Stimulated activated CD4-positive, alpha-beta T cell treated with anti-CD3 and anti-CD28 coated beads, Interleukin-15, amount 100 ng/mL, for 48 hours (primary cell): ENCODE measurements around the gene CWC22.
"Not testable (repeated sequence)": the region's sequence is repeated elsewhere in the genome, so short reads cannot be mapped to it uniquely, and the experiment has no call there.

Experiments
- DNase-seq, 2 donors: peaks; one replicate each; pipeline ENCODE4 v3.0.0-alpha.2; 2020; ENCODE audit warnings: low read depth in 2 of 2

Gene CWC22

DNA sequence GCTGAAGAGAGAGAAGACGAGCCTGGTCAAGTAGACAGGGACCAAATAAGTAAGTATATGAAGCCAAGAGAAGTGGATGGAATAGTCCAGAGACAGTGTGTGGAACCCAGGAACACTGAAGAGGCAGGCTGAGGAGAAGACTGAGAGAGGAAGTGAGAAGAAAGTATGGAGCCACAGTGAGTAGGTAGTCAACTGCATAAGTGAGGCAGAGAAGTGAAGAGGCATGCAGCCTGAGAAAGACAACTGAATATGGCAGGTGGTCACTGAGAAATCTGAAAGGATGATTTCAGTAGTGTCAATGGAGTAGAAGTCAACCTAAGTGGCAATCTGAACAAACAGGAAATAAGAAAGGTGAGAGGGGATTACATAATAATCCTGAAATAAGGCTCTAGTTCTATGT is 55.4 kb downstream of the CWC22 start:
- DNase-seq, result no peak

DNA sequence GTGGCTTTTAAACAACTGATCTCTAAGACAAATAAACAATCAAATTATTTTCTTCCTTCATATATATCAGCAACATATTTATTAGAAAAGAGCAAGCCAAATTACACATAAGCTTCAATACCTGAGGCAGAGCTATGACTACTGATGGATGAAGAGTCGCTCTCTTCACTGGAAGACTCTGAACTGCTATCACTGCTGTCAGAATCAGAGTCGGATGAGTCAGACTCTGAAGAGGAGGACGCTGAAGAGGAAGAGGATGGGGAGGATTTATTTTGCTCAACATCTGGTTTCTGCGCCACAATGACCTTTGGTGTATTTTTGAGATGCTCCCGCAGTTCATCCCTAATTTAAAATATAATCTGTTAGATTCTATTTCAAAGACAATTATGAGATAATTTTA is 56.7 kb downstream of the CWC22 start:
- no peak for DNase-seq

- DNase-seq, result no peak
Observed at GRCh38 chr2:179949438-179949837, 57.7 kb downstream of the CWC22 start.

DNA sequence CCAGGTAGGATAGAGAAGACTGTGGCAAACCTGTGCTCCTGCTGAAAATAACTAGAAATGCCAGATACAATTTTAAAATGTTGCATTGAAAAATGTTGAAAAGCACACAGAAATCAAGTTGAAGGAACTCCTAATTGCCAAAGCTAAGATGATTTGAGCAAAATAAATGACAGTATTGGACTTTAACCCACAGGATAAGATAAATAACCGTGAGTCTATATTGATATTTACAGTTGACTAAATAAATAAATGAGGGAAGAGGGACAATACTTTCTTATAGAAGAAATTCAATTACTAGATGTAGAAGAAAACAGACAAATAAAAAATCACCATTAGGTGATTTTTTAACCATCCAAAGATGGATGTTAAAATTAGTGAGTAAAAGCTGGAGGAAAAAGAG is 59.0 kb downstream of the CWC22 start:
- DNase-seq, result no peak

- no peak for DNase-seq
Observed at GRCh38 chr2:179946810-179947615, 60.1 kb downstream of the CWC22 start.

GRCh38 chr2:179946346-179946745 is 60.8 kb downstream of the CWC22 start:
- DNase-seq, result no peak

DNA sequence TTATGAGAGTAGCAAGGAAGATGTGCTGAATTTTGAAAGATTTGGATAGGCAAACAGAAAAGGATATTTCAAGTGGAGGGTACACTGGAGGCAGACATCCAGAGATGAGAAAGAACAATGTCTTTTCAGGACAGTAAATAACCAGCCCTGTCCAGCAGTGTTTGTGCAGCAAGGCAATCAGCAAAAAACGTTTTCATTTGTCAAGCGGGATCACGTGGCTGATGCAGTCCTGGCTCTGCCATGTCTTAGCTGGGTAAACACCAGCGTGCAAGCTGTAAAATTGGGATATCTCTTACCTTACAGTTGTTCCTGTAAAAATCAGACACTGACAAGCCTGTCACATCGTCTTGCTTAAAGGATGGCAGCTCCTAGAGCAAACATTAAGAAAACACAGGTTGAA is 67.8 kb downstream of the CWC22 start:
- no peak for DNase-seq

- DNase-seq, result no peak
Observed at GRCh38 chr2:179938026-179938425, 69.1 kb downstream of the CWC22 start.

DNA sequence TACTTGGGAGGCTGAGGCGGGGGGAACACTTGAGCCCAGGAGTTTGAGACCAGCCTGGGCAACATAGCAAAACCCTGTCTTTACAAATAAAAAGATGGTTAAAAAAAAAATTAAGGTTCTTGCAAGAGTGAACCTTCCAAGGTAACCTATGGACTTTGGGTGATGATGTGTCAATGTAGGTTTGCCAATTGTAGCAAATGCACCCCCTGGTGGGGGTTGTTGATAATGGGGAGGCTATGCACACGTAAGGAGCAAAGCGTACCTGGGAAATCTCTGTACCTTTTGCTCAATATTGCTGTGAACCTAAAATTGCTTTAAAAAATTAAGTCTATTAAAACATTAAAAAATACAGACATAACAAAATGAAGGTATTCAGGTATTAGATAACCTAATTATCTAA is 70.4 kb downstream of the CWC22 start:
- peak in 1 of 2 donors; percentile 14 for DNase-seq

GRCh38 chr2:179936141-179936540 is 71.0 kb downstream of the CWC22 start:
- no peak for DNase-seq

GRCh38 chr2:179932786-179933185 is 74.3 kb downstream of the CWC22 start:
- DNase-seq, result no peak

- DNase-seq, result no peak
Observed at GRCh38 chr2:179931502-179931901, 75.6 kb downstream of the CWC22 start.

DNA sequence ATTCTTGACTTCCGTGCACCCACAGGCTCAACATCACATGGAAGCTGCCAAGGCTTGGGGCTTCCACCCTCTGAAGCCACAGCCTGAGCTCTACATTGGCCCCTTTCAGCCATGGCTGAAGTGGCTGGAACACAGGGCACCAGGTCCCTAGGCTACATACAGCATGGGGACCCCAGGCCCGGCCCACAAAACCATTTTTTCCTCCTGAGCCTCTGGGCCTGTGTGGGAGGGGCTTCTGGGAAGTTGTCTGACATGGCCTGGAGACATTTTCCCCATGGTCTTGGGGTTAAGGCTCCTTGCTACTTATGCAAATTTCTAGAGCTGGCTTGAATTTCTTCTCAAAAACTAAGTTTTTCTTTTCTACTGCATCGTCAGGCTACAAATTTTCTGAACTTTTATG is 77.1 kb downstream of the CWC22 start:
- not testable (repeated sequence) for DNase-seq

GRCh38 chr2:179927041-179927440 is 80.1 kb downstream of the CWC22 start:
- DNase-seq, result no peak

GRCh38 chr2:179925713-179926112 is 81.4 kb downstream of the CWC22 start:
- no peak for DNase-seq

DNA sequence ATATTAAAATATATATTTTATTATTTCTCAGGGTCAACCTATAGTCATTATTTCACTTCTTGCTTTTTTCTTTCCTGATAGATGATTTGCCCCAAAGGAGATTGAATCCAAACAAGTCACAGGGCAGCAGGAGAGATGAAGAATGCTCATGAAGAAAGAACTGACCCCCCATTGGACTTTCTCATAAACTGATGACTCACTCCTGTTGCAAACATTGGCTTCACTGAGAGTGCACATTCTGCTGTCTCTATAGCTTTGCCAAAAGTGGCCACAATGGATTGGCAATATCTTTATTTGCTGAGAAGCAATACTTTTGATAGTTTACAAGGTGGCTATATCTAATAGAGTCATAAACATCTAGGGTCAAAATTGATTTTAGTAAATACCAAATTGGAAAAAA is 89.8 kb downstream of the CWC22 start:
- DNase-seq, result no peak

GRCh38 chr2:179915395-179915992 is 91.6 kb downstream of the CWC22 start:
- no peak for DNase-seq

- no peak for DNase-seq
Observed at GRCh38 chr2:179913809-179914208, 93.3 kb downstream of the CWC22 start.

GRCh38 chr2:179911569-179911968 is 95.5 kb downstream of the CWC22 start:
- no peak for DNase-seq

DNA sequence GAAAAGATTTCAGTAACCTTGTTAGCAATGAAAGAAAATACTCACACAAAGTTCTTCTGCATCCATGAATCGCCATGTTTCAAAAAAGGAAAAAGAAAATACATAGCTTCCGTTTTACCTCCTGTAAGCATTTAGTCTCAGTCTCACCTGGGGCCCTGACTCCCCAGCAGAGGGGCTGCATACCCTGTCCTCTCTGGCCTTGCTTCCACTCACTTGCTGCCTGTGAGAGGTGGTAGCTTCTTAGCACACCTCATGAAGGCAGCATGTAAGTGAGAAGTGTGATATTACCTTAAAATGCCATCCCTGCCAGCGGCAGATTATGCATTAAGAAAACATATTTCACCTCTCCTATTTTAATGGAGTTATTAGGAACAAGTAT is 96.4 kb downstream of the CWC22 start:
- no peak for DNase-seq

DNA sequence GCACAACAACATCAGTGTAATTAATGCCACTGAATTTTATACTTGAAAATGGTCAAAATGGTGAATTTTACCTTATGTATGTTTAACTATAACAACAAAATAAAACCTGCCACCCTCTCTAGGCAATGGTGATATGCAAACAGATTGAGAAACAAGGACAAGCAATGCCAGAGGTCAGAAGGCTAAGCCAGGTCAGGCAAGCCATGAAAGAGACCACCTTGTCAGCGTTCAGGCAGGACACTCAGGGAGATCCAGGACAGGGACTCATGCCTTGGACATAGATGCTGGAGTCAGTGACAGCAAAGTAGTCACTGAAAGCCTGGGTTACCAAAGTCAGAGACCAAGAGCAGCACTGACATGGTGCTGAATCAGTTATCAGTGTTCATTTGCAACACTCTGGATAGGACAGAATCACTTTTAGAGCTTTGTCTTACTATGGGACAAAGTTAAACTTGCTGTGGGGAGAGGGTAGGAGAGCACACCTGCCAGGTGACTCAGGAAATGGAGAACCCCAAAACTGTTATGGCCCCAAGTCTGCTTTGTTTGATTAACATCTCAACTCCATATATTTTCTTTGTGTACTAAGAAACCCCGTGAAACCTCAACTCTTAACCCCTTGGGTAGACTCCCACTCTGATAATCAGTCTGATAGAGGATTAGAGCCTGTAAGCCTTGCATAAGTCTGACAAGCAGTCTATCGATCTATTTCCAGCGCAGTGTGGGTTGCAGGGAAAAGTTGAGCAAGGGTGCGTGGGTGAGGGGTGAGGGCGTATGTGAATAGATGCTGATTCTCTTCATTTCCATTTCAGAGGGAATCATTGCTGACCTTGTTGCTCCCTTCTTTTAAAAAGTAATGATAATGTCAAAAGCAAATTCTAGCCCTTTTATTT is 97.0 kb downstream of the CWC22 start:
- DNase-seq, result no peak

DNA sequence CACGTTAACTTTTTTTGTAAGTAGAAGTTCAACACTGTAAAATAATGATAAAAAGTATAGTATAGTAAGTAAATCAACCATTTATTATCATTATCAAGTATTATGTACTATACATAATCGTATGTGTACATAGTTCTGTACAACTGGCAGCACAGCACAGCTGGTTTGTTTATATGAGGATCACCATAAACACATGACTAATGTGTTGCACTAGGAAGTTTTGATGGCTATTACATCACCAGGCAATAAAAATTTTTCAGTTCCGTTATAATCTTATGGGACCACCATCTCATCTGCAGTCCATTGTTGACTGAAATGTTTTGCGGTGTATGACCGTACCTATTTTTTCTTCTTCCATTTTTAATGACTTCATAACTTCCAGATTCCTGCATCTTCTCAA is 106.4 kb downstream of the CWC22 start:
- no peak for DNase-seq

GRCh38 chr2:179899666-179900065 is 107.4 kb downstream of the CWC22 start:
- no peak for DNase-seq
